ENCODE measurements around the gene APOBEC3A.

DNA sequence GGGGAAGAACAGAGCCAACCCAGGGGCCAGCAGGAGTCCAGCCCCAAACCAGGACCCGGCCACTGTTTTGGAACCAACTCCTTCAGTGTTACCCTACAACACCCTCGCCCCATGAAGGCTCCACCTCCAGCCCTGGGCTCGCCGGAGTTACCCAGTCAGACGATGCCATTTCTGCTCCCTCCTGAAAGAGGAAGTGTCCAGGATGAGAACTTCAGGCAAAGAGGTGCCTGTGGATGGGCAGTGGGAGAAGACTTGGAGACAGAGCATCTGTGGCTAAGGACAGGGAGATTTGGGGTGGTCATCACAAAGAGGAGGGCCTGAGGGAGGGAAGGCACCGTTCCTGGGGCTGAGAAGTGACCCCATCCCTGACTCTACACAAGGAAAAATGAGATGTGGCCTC, 38.7 kb downstream of the APOBEC3A start:
- TF ChIP-seq, protein P1, sequence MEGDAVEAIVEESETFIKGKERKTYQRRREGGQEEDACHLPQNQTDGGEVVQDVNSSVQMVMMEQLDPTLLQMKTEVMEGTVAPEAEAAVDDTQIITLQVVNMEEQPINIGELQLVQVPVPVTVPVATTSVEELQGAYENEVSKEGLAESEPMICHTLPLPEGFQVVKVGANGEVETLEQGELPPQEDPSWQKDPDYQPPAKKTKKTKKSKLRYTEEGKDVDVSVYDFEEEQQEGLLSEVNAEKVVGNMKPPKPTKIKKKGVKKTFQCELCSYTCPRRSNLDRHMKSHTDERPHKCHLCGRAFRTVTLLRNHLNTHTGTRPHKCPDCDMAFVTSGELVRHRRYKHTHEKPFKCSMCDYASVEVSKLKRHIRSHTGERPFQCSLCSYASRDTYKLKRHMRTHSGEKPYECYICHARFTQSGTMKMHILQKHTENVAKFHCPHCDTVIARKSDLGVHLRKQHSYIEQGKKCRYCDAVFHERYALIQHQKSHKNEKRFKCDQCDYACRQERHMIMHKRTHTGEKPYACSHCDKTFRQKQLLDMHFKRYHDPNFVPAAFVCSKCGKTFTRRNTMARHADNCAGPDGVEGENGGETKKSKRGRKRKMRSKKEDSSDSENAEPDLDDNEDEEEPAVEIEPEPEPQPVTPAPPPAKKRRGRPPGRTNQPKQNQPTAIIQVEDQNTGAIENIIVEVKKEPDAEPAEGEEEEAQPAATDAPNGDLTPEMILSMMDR (IDR thresholded peaks at IDR 0.05), result no peak
- TF ChIP-seq CREB1 (CRISPR knock-in tag; IDR thresholded peaks at IDR 0.05), result no peak
- TF ChIP-seq, protein P2, sequence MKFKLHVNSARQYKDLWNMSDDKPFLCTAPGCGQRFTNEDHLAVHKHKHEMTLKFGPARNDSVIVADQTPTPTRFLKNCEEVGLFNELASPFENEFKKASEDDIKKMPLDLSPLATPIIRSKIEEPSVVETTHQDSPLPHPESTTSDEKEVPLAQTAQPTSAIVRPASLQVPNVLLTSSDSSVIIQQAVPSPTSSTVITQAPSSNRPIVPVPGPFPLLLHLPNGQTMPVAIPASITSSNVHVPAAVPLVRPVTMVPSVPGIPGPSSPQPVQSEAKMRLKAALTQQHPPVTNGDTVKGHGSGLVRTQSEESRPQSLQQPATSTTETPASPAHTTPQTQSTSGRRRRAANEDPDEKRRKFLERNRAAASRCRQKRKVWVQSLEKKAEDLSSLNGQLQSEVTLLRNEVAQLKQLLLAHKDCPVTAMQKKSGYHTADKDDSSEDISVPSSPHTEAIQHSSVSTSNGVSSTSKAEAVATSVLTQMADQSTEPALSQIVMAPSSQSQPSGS (CRISPR knock-in tag; IDR thresholded peaks at IDR 0.05; ENCODE audit: borderline replicate concordance, low read depth), result no peak
- TF ChIP-seq ZNF232 (CRISPR knock-in tag; IDR thresholded peaks at IDR 0.05), result no peak
- no peak for TF ChIP-seq ZNF121 (CRISPR knock-in tag; IDR thresholded peaks at IDR 0.05)
- no peak for TF ChIP-seq SP1 (CRISPR knock-in tag; conservative IDR thresholded peaks at IDR 0.05)
- TF ChIP-seq JUN (CRISPR knock-in tag; IDR thresholded peaks at IDR 0.05), result no peak
- TF ChIP-seq, protein P3, sequence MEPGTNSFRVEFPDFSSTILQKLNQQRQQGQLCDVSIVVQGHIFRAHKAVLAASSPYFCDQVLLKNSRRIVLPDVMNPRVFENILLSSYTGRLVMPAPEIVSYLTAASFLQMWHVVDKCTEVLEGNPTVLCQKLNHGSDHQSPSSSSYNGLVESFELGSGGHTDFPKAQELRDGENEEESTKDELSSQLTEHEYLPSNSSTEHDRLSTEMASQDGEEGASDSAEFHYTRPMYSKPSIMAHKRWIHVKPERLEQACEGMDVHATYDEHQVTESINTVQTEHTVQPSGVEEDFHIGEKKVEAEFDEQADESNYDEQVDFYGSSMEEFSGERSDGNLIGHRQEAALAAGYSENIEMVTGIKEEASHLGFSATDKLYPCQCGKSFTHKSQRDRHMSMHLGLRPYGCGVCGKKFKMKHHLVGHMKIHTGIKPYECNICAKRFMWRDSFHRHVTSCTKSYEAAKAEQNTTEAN (CRISPR knock-in tag; IDR thresholded peaks at IDR 0.05), result no peak
- no peak for TF ChIP-seq FOXJ3 (CRISPR knock-in tag; IDR thresholded peaks at IDR 0.05; ENCODE audit: borderline replicate concordance)
